Measurements from ENCODE around the gene SEMA7A.

SEMA7A gene

GRCh38 chr15:74384881-74385643 lies 48.7 kb downstream of the SEMA7A start:
- DNase-seq = no peak

GRCh38 chr15:74384566-74384880 lies 49.2 kb downstream of the SEMA7A start:
- DNase-seq = no peak

GRCh38 chr15:74383695-74384565 lies 49.8 kb downstream of the SEMA7A start:
- no peak for DNase-seq

- no peak for DNase-seq
Observed at GRCh38 chr15:74383286-74383685, 50.5 kb downstream of the SEMA7A start.

- peak; percentile 39 for DNase-seq
Observed at GRCh38 chr15:74382004-74382816, 51.5 kb downstream of the SEMA7A start.

- no peak for DNase-seq
Observed at GRCh38 chr15:74381481-74381880, 52.3 kb downstream of the SEMA7A start.

- no peak for DNase-seq
Observed at GRCh38 chr15:74381190-74381453, 52.6 kb downstream of the SEMA7A start.

GRCh38 chr15:74380361-74381189 lies 53.2 kb downstream of the SEMA7A start:
- DNase-seq = no peak

- no peak for DNase-seq
Observed at GRCh38 chr15:74378848-74379247, 54.9 kb downstream of the SEMA7A start.

- DNase-seq = no peak
Observed at GRCh38 chr15:74377831-74378766, 55.7 kb downstream of the SEMA7A start.

GRCh38 chr15:74376825-74377581 lies 56.8 kb downstream of the SEMA7A start:
- peak; percentile 2 for DNase-seq

- no peak for DNase-seq
Observed at GRCh38 chr15:74376226-74376625, 57.5 kb downstream of the SEMA7A start.

GRCh38 chr15:74375303-74375693 lies 58.5 kb downstream of the SEMA7A start:
- peak; percentile 73 for DNase-seq

- no peak for DNase-seq
Observed at GRCh38 chr15:74374648-74375302, 59.0 kb downstream of the SEMA7A start.

- DNase-seq = peak; percentile 94
Observed at GRCh38 chr15:74373731-74374647, 59.8 kb downstream of the SEMA7A start.

- peak; percentile 15 for DNase-seq
Observed at GRCh38 chr15:74373056-74373650, 60.6 kb downstream of the SEMA7A start.

- no peak for DNase-seq
Observed at GRCh38 chr15:74370471-74370870, 63.3 kb downstream of the SEMA7A start.

- DNase-seq = no peak
Observed at GRCh38 chr15:74369756-74370155, 64.0 kb downstream of the SEMA7A start.

Measured in NCI-H146 (cell line).